CD14-positive monocyte (primary cell): ENCODE results near the gene ATP4A. TPM values are rescaled to one million over a fixed set of nuclear protein-coding genes. Genes with fewer than 3 reads are reported as not detected.

Experiments used
- DNase-seq, 3 donors: peaks; one replicate each; pipeline ENCODE4 v3.0.0-alpha.2; 2011 to 2022
- H2AFZ ChIP-seq: 2 replicates; pipeline ENCODE4 v1.6.0; 2012; ENCODE audit warnings: mild to moderate bottlenecking, low read depth, low read length, inconsistent platforms; ENCODE audit not compliant: insufficient read depth, poor library complexity, severe bottlenecking
- H3K27ac ChIP-seq, 2 donors: 1 replicate in 1 of 2; 2 replicates in 1 of 2; pipeline ENCODE4 v1.5.1; 2012 to 2013; ENCODE audit warnings: low read length in 2 of 2, control low read depth in 1 of 2, inconsistent platforms in 1 of 2, low read depth in 1 of 2, mild to moderate bottlenecking in 1 of 2
- H3K27me3 ChIP-seq, 2 donors: one replicate each; pipeline versions ENCODE4 v1.6.0 to v1.6.1; 2011 to 2013; ENCODE audit warnings: low read length in 2 of 2; ENCODE audit not compliant: control insufficient read depth in 2 of 2, insufficient read depth in 2 of 2
- H3K36me3 ChIP-seq, 2 donors: replicated peaks in 1 of 2; 1 replicate in 1 of 2; 2 replicates in 1 of 2; pipeline versions ENCODE4 v1.5.1 to v1.6.1; 2012 to 2013; ENCODE audit warnings: low read length in 2 of 2, control low read depth in 1 of 2, inconsistent platforms in 1 of 2, mild to moderate bottlenecking in 1 of 2; ENCODE audit not compliant: insufficient read depth in 2 of 2, control insufficient read depth in 1 of 2
- H3K4me1 ChIP-seq, 2 donors: 1 replicate in 1 of 2; 2 replicates in 1 of 2; pipeline versions ENCODE4 v1.5.1 to v1.6.1; 2012 to 2013; ENCODE audit warnings: low read length in 2 of 2, control low read depth in 1 of 2, inconsistent platforms in 1 of 2, mild to moderate bottlenecking in 1 of 2, moderate library complexity in 1 of 2; ENCODE audit not compliant: insufficient read depth in 2 of 2, control insufficient read depth in 1 of 2
- H3K4me2 ChIP-seq: replicated peaks from 2 replicates; pipeline ENCODE3; 2012; ENCODE audit warnings: low read length, moderate library complexity, mild to moderate bottlenecking; ENCODE audit not compliant: poor library complexity, severe bottlenecking; ENCODE audit errors: extremely low read depth
- H3K4me3 ChIP-seq, 3 experiments: fragments of 200-600 bp in 1 of 3; sonication (generic) in 1 of 3; replicated peaks in 1 of 3; 1 replicate in 2 of 3; 2 replicates in 1 of 3; pipeline ENCODE4 v1.5.1; 2011 to 2013; ENCODE audit warnings: low read length in 3 of 3, mild to moderate bottlenecking in 3 of 3, control low read depth in 2 of 3, low read depth in 2 of 3, inconsistent platforms in 1 of 3, moderate library complexity in 1 of 3
- H3K79me2 ChIP-seq: 2 replicates; pipeline ENCODE4 v1.6.0; 2012; ENCODE audit warnings: mild to moderate bottlenecking, control low read depth, inconsistent platforms, low read length, moderate library complexity; ENCODE audit not compliant: insufficient read depth
- H3K9ac ChIP-seq: 2 replicates; pipeline ENCODE4 v1.6.0; 2017; ENCODE audit warnings: low read length, mild to moderate bottlenecking; ENCODE audit not compliant: insufficient read depth, poor library complexity, severe bottlenecking
- H3K9me3 ChIP-seq, 2 donors: replicated peaks in 1 of 2; 1 replicate in 1 of 2; 2 replicates in 1 of 2; pipeline versions ENCODE4 v1.5.1 to v1.6.1; 2012 to 2013; ENCODE audit warnings: low read length in 2 of 2, control low read depth in 1 of 2; ENCODE audit not compliant: control insufficient read depth in 1 of 2, insufficient read depth in 1 of 2
- H4K20me1 ChIP-seq: 2 replicates; pipeline ENCODE4 v1.6.0; 2012; ENCODE audit warnings: mild to moderate bottlenecking, low read length, control low read depth, moderate library complexity; ENCODE audit not compliant: insufficient read depth
- H3K27ac Mint-ChIP-seq, 7 donors: one replicate each; pipeline ENCODE4 v1.8.0; 2020; ENCODE audit warnings: mild to moderate bottlenecking in 7 of 7, mixed read lengths in 7 of 7, moderate library complexity in 6 of 7, inconsistent platforms in 2 of 7
- H3K27me3 Mint-ChIP-seq, 3 donors: one replicate each; pipeline ENCODE4 v1.8.0; 2021 to 2022; ENCODE audit warnings: low read depth in 3 of 3, mild to moderate bottlenecking in 3 of 3, mixed read lengths in 3 of 3, moderate library complexity in 3 of 3, inconsistent platforms in 1 of 3
- H3K36me3 Mint-ChIP-seq, 2 donors: one replicate each; pipeline ENCODE4 v1.8.0; 2020; ENCODE audit warnings: mixed read lengths in 2 of 2, inconsistent platforms in 1 of 2, mild to moderate bottlenecking in 1 of 2
- H3K4me1 Mint-ChIP-seq: one replicate; pipeline ENCODE4 v1.8.0; 2020; ENCODE audit warnings: mild to moderate bottlenecking, mixed read lengths
- H3K4me3 Mint-ChIP-seq, 2 donors: one replicate each; pipeline ENCODE4 v1.8.0; 2020; ENCODE audit warnings: mild to moderate bottlenecking in 2 of 2, mixed read lengths in 2 of 2, moderate library complexity in 1 of 2
- H3K9me3 Mint-ChIP-seq, 7 donors: one replicate each; pipeline ENCODE4 v1.8.0; 2020 to 2022; ENCODE audit warnings: mixed read lengths in 7 of 7, mild to moderate bottlenecking in 6 of 7, moderate library complexity in 6 of 7, inconsistent platforms in 2 of 7
- WGBS: methylation state at CpG from one replicate; pipeline ENCODE4 v1.1.5; 2013; ENCODE audit warnings: missing lambda C conversion rate; ENCODE audit not compliant: insufficient coverage; 5-methylcytosine and 5-hydroxymethylcytosine counted together
- intact Hi-C, 2 donors: fragments of 100-400 bp; cut with micrococcal nuclease; formaldehyde crosslinking; loops; one replicate each; pipeline versions ENCODE4 v1.15.0 to v1.15.1; 2023
- polyA plus RNA-seq, 3 donors: library from polyadenylated mRNA; depleted of rRNA in 1 of 3; unstranded in 2 of 3; stranded (reverse) in 1 of 3; fragments of 300-500 nt in 2 of 3; fragments of >200 nt in 1 of 3; fragmentation: Illumina TruSeq in 2 of 3; gene quantifications; 1 replicate in 2 of 3; 2 replicates in 1 of 3; pipeline ENCODE4 v1.2.3, GENCODE V29; 2012 to 2021
- TF ChIP-seq, protein P1 (sequence below): fragments of 200-600 bp; IDR thresholded peaks from one replicate; pipeline ENCODE4 v1.8.0; 2022; ENCODE audit warnings: antibody characterized with exemption, mild to moderate bottlenecking

Gene ATP4A
- polyA plus RNA-seq, 3 donors = not detected

DNA sequence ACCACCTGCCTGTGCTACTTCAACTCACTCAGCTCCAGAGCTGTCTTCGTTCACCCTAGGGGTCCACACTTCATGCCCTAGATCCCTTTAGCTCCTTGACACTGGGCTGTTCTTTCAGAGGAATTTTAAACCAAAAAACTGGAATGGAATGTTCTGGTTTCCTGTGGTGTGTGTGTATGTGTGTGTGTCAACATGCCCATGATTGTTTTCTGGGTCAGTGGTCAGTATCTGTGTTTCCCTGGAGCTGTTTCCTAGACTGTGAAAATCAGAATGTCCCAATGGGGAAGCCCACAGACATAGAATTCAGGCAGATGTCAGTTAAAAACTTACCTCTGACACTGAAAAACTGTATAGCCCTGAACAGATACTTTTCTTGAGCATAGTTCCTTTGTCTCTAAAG lies 23.9 kb upstream of the ATP4A start:
- Histone ChIP-seq H3K27ac (no peak overlapping the region), H3K9me3 (peaks cover 0 to 5% of the 10 kb centered on the region in 2 donors), H3K36me3 (no peaks in the 10 kb centered on the region), H3K27me3 (peaks cover 0 to 2% of the 10 kb centered on the region in 2 donors), H2AFZ (no peak overlapping the region), H3K79me2 (no peaks in the 10 kb centered on the region), H3K4me2 (no peak overlapping the region), H4K20me1 (no peaks in the 10 kb centered on the region), H3K9ac (no peak overlapping the region), H3K4me3 (no peak overlapping the region), H3K4me1 (no peaks in the 10 kb centered on the region)
- intact Hi-C loops = no loop called here
- H3K9me3 Mint-ChIP-seq = peaks cover 0 to 9% (median 5%) of the 10 kb centered on the region in 7 donors
- H3K27me3 Mint-ChIP-seq = peaks cover 10 to 35% (median 14%) of the 10 kb centered on the region in 3 donors
- H3K27ac Mint-ChIP-seq = no peak overlapping the region
- WGBS = no CpG with 5 or more reads among the region's 1 CpG
- no peaks in the 10 kb centered on the region for H3K36me3 Mint-ChIP-seq
- H3K4me1 Mint-ChIP-seq = no peaks in the 10 kb centered on the region
- H3K4me3 Mint-ChIP-seq = peak overlapping the region in 1 of 2 donors; percentile 52
- DNase-seq = no peak
- TF ChIP-seq, protein P1, sequence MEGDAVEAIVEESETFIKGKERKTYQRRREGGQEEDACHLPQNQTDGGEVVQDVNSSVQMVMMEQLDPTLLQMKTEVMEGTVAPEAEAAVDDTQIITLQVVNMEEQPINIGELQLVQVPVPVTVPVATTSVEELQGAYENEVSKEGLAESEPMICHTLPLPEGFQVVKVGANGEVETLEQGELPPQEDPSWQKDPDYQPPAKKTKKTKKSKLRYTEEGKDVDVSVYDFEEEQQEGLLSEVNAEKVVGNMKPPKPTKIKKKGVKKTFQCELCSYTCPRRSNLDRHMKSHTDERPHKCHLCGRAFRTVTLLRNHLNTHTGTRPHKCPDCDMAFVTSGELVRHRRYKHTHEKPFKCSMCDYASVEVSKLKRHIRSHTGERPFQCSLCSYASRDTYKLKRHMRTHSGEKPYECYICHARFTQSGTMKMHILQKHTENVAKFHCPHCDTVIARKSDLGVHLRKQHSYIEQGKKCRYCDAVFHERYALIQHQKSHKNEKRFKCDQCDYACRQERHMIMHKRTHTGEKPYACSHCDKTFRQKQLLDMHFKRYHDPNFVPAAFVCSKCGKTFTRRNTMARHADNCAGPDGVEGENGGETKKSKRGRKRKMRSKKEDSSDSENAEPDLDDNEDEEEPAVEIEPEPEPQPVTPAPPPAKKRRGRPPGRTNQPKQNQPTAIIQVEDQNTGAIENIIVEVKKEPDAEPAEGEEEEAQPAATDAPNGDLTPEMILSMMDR = no peak

GRCh38 chr19:35585848-35586247 lies 22.4 kb upstream of the ATP4A start, which contains the start of gene PMIS2:
TSS of gene PMIS2 (plus strand) at chr19:35586173. CDS start at chr19:35586260, 87 bp downstream.
- Mint-ChIP-seq H3K36me3 (no peaks in the 10 kb centered on the region), H3K4me3 (peak within 1 kb of the TSS in 1 of 2 donors; percentile 52), H3K4me1 (no peaks in the 10 kb centered on the region), H3K9me3 (peaks cover 0 to 11% (median 6%) of the 10 kb centered on the region in 7 donors), H3K27me3 (peaks cover 8 to 36% (median 13%) of the 10 kb centered on the region in 3 donors), H3K27ac (no peak within 1 kb of the TSS)
- intact Hi-C loops = no loop called here
- Histone ChIP-seq H3K4me3 (no peak within 1 kb of the TSS), H3K9me3 (peaks cover 0 to 5% of the 10 kb centered on the region in 2 donors), H3K36me3 (no peaks in the 10 kb centered on the region), H3K27ac (no peak within 1 kb of the TSS), H4K20me1 (no peaks in the 10 kb centered on the region), H3K79me2 (no peaks in the 10 kb centered on the region), H2AFZ (no peak within 1 kb of the TSS), H3K4me2 (no peak within 1 kb of the TSS), H3K27me3 (peaks cover 0 to 2% of the 10 kb centered on the region in 2 donors), H3K4me1 (no peaks in the 10 kb centered on the region), H3K9ac (no peak within 1 kb of the TSS)
- WGBS = 56% methylated on average over 2 of the region's 16 CpGs
- TF ChIP-seq, protein P1 = no peak
- no peak for DNase-seq
